ENCODE results near the gene SV2B.

Gene SV2B

GRCh38 chr15:91099995-91100813, at the start of gene SV2B:
Gene SV2B (plus strand): TSS chr15:91100257. CDS start chr15:91226264, 126,007 bp downstream.
- H3K27ac Mint-ChIP-seq, result no peak within 1 kb of the TSS
- H3K9me3 Mint-ChIP-seq, result no peaks in the 10 kb centered on the region
- peaks cover 90% of the 10 kb centered on the region for H3K27me3 Mint-ChIP-seq

GRCh38 chr15:91051248-91051647, 48.8 kb upstream of the SV2B start:
- Mint-ChIP-seq H3K27me3 (peaks cover 29% of the 10 kb centered on the region), H3K27ac (no peak overlapping the region), H3K9me3 (peaks cover 3% of the 10 kb centered on the region), H3K4me3 (no peak overlapping the region), H3K36me3 (no peaks in the 10 kb centered on the region), H3K4me1 (peaks cover 31% of the 10 kb centered on the region)
- no peak for ATAC-seq

More at GRCh38 chr15:91099995-91100813, at the start of gene SV2B:
- Mint-ChIP-seq H3K4me3 (peak within 1 kb of the TSS; percentile 75), H3K4me1 (peaks cover 17% of the 10 kb centered on the region), H3K36me3 (no peaks in the 10 kb centered on the region)
- ATAC-seq, result peak; percentile 65

- no peak for ATAC-seq
- Mint-ChIP-seq H3K4me1 (peaks cover 8% of the 10 kb centered on the region), H3K9me3 (no peaks in the 10 kb centered on the region), H3K27ac (no peak overlapping the region), H3K27me3 (peaks cover 48% of the 10 kb centered on the region), H3K36me3 (no peaks in the 10 kb centered on the region), H3K4me3 (no peak overlapping the region)
Measured at GRCh38 chr15:91054816-91055215, 45.2 kb upstream of the SV2B start.

GRCh38 chr15:91055548-91056331, 44.3 kb upstream of the SV2B start:
- no peak for ATAC-seq
- Mint-ChIP-seq H3K4me1 (peaks cover 7% of the 10 kb centered on the region), H3K4me3 (no peak overlapping the region), H3K27me3 (peaks cover 48% of the 10 kb centered on the region), H3K9me3 (no peaks in the 10 kb centered on the region), H3K27ac (no peak overlapping the region), H3K36me3 (no peaks in the 10 kb centered on the region)

- H3K4me3 Mint-ChIP-seq, result no peak overlapping the region
- peaks cover 3% of the 10 kb centered on the region for H3K9me3 Mint-ChIP-seq
- H3K36me3 Mint-ChIP-seq, result no peaks in the 10 kb centered on the region
- no peak overlapping the region for H3K27ac Mint-ChIP-seq
- ATAC-seq, result no peak
- H3K27me3 Mint-ChIP-seq, result peaks cover 19% of the 10 kb centered on the region
- peaks cover 2% of the 10 kb centered on the region for H3K4me1 Mint-ChIP-seq
Measured at GRCh38 chr15:91061230-91061629, 38.8 kb upstream of the SV2B start.

GRCh38 chr15:91061997-91062396, 38.1 kb upstream of the SV2B start:
- no peak overlapping the region for H3K4me3 Mint-ChIP-seq
- no peak for ATAC-seq
- no peaks in the 10 kb centered on the region for H3K36me3 Mint-ChIP-seq
- no peaks in the 10 kb centered on the region for H3K4me1 Mint-ChIP-seq
- peaks cover 3% of the 10 kb centered on the region for H3K9me3 Mint-ChIP-seq
- no peak overlapping the region for H3K27ac Mint-ChIP-seq
- peaks cover 11% of the 10 kb centered on the region for H3K27me3 Mint-ChIP-seq

- Mint-ChIP-seq H3K4me1 (no peaks in the 10 kb centered on the region), H3K36me3 (no peaks in the 10 kb centered on the region), H3K9me3 (peaks cover 3% of the 10 kb centered on the region), H3K4me3 (no peak overlapping the region), H3K27me3 (peaks cover 15% of the 10 kb centered on the region), H3K27ac (no peak overlapping the region)
- no peak for ATAC-seq
Measured at GRCh38 chr15:91065505-91065904, 34.6 kb upstream of the SV2B start.

GRCh38 chr15:91067036-91067435, 33.0 kb upstream of the SV2B start:
- Mint-ChIP-seq H3K27me3 (peaks cover 22% of the 10 kb centered on the region), H3K4me1 (no peaks in the 10 kb centered on the region), H3K36me3 (no peaks in the 10 kb centered on the region), H3K4me3 (no peak overlapping the region), H3K9me3 (peaks cover 3% of the 10 kb centered on the region), H3K27ac (no peak overlapping the region)
- ATAC-seq, result no peak

- no peaks in the 10 kb centered on the region for H3K4me1 Mint-ChIP-seq
- H3K4me3 Mint-ChIP-seq, result no peak overlapping the region
- ATAC-seq, result no peak
- no peak overlapping the region for H3K27ac Mint-ChIP-seq
- H3K36me3 Mint-ChIP-seq, result no peaks in the 10 kb centered on the region
- peaks cover 27% of the 10 kb centered on the region for H3K27me3 Mint-ChIP-seq
- peaks cover 3% of the 10 kb centered on the region for H3K9me3 Mint-ChIP-seq
Measured at GRCh38 chr15:91068436-91068835, 31.6 kb upstream of the SV2B start.

- Mint-ChIP-seq H3K27ac (no peak overlapping the region), H3K4me3 (no peak overlapping the region), H3K27me3 (peaks cover 27% of the 10 kb centered on the region), H3K36me3 (no peaks in the 10 kb centered on the region), H3K4me1 (no peaks in the 10 kb centered on the region), H3K9me3 (peaks cover 3% of the 10 kb centered on the region)
- no peak for ATAC-seq
Measured at GRCh38 chr15:91068966-91069365, 31.1 kb upstream of the SV2B start.

GRCh38 chr15:91070872-91071271, 29.2 kb upstream of the SV2B start:
- Mint-ChIP-seq H3K9me3 (no peaks in the 10 kb centered on the region), H3K36me3 (no peaks in the 10 kb centered on the region), H3K27ac (no peak overlapping the region), H3K27me3 (peaks cover 27% of the 10 kb centered on the region), H3K4me1 (no peaks in the 10 kb centered on the region), H3K4me3 (no peak overlapping the region)
- no peak for ATAC-seq

GRCh38 chr15:91072161-91072560, 27.9 kb upstream of the SV2B start:
- ATAC-seq, result no peak
- H3K4me3 Mint-ChIP-seq, result no peak overlapping the region
- H3K27ac Mint-ChIP-seq, result no peak overlapping the region
- H3K9me3 Mint-ChIP-seq, result no peaks in the 10 kb centered on the region
- peaks cover 27% of the 10 kb centered on the region for H3K27me3 Mint-ChIP-seq
- no peaks in the 10 kb centered on the region for H3K36me3 Mint-ChIP-seq
- no peaks in the 10 kb centered on the region for H3K4me1 Mint-ChIP-seq

- no peak for ATAC-seq
- Mint-ChIP-seq H3K27me3 (peaks cover 27% of the 10 kb centered on the region), H3K36me3 (no peaks in the 10 kb centered on the region), H3K9me3 (no peaks in the 10 kb centered on the region), H3K4me3 (no peak overlapping the region), H3K4me1 (no peaks in the 10 kb centered on the region), H3K27ac (no peak overlapping the region)
Measured at GRCh38 chr15:91073077-91073476, 27.0 kb upstream of the SV2B start.

- no peaks in the 10 kb centered on the region for H3K36me3 Mint-ChIP-seq
- H3K4me1 Mint-ChIP-seq, result no peaks in the 10 kb centered on the region
- no peaks in the 10 kb centered on the region for H3K9me3 Mint-ChIP-seq
- H3K27ac Mint-ChIP-seq, result no peak overlapping the region
- no peak overlapping the region for H3K4me3 Mint-ChIP-seq
- peaks cover 27% of the 10 kb centered on the region for H3K27me3 Mint-ChIP-seq
- ATAC-seq, result no peak
Measured at GRCh38 chr15:91073768-91074167, 26.3 kb upstream of the SV2B start.

- H3K27me3 Mint-ChIP-seq, result peaks cover 23% of the 10 kb centered on the region
- no peak for ATAC-seq
- peaks cover 8% of the 10 kb centered on the region for H3K9me3 Mint-ChIP-seq
- H3K36me3 Mint-ChIP-seq, result peaks cover 6% of the 10 kb centered on the region
- H3K27ac Mint-ChIP-seq, result no peak overlapping the region
- H3K4me1 Mint-ChIP-seq, result no peaks in the 10 kb centered on the region
- no peak overlapping the region for H3K4me3 Mint-ChIP-seq
Measured at GRCh38 chr15:91075739-91076138, 24.3 kb upstream of the SV2B start.

GRCh38 chr15:91077029-91077428, 23.0 kb upstream of the SV2B start:
- ATAC-seq, result no peak

More at GRCh38 chr15:91077029-91077428, 23.0 kb upstream of the SV2B start:
- Mint-ChIP-seq H3K27ac (no peak overlapping the region), H3K27me3 (peaks cover 16% of the 10 kb centered on the region), H3K9me3 (peaks cover 11% of the 10 kb centered on the region), H3K36me3 (peaks cover 6% of the 10 kb centered on the region), H3K4me3 (no peak overlapping the region), H3K4me1 (no peaks in the 10 kb centered on the region)

Measured in stimulated activated memory B cell treated with anti-CD40 and anti-IgM and Interleukin-4, amounts not matched to agents 10 μg/mL and 1 μg/mL and 100 μg/mL, for 72 hours (primary cell).